Esophagus muscularis mucosa (tissue), 3 donors: ENCODE data around the gene TRAPPC11.

ENCODE experiments used
- POLR2A ChIP-seq: fragments of 450-650 bp; IDR thresholded peaks from one replicate; pipeline ENCODE4 v1.6.1; 2017; ENCODE audit warnings: antibody characterized with exemption, moderate library complexity, mild to moderate bottlenecking, low read depth
- POLR2AphosphoS5 ChIP-seq, 2 donors: sonication (generic); formaldehyde crosslinking; IDR thresholded peaks; one replicate each; pipeline ENCODE4 v1.6.1; 2017; ENCODE audit warnings: antibody characterized with exemption in 2 of 2
- TF ChIP-seq, protein P1 (sequence below), 3 experiments: fragments of 200-600 bp in 2 of 3; fragments of 450-650 bp in 1 of 3; sonication (generic) in 2 of 3; IDR thresholded peaks; one replicate each; pipeline ENCODE4 v1.5.1; 2017 to 2019; ENCODE audit warnings: antibody characterized with exemption in 3 of 3, mild to moderate bottlenecking in 2 of 3, moderate library complexity in 1 of 3

DNA sequence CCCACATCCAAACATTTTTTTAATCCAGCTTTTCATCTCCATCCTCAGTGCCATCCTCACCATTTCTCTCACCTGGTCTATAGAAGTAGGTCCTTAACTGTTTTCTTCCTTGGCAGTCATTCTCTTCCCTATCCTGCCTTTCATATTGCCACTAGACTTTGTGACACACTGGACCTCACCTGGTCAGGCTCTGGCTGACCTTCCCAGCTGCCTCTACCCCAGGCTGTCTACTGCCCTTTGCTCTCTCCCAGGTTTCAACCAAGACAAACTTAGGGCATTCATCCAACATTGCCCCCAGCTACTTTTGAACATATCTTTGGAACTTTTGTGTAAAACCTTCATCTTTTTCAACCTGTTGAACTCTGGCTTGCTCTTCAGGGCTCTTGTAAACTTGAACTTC, 39.8 kb downstream of the TRAPPC11 start:
- TF ChIP-seq, protein P1, sequence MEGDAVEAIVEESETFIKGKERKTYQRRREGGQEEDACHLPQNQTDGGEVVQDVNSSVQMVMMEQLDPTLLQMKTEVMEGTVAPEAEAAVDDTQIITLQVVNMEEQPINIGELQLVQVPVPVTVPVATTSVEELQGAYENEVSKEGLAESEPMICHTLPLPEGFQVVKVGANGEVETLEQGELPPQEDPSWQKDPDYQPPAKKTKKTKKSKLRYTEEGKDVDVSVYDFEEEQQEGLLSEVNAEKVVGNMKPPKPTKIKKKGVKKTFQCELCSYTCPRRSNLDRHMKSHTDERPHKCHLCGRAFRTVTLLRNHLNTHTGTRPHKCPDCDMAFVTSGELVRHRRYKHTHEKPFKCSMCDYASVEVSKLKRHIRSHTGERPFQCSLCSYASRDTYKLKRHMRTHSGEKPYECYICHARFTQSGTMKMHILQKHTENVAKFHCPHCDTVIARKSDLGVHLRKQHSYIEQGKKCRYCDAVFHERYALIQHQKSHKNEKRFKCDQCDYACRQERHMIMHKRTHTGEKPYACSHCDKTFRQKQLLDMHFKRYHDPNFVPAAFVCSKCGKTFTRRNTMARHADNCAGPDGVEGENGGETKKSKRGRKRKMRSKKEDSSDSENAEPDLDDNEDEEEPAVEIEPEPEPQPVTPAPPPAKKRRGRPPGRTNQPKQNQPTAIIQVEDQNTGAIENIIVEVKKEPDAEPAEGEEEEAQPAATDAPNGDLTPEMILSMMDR (IDR thresholded peaks at IDR 0.05): no peak
- TF ChIP-seq POLR2AphosphoS5 (IDR thresholded peaks at IDR 0.05) (no peak), POLR2A (no peak)
